SK-N-MC (cell line): ENCODE measurements around the gene LYPD4.
"Not testable (repeated sequence)": the region's sequence is repeated elsewhere in the genome, so short reads cannot be mapped to it uniquely, and the experiment has no call there.

Source experiments
- DNase-seq: peaks from one replicate; pipeline ENCODE4 v3.0.0-alpha.2; 2011; ENCODE audit warnings: low read depth, low spot score
- H3K27ac ChIP-seq: fragments of 200-600 bp; sonication (generic); 2 replicates; pipeline ENCODE4 v1.5.1; 2016; ENCODE audit warnings: mixed run types
- H3K36me3 ChIP-seq: fragments of 200-600 bp; sonication (generic); 2 replicates; pipeline ENCODE4 v1.6.1; 2017; ENCODE audit warnings: antibody characterized with exemption, low read length, mixed read lengths; ENCODE audit not compliant: insufficient read depth
- H3K4me3 ChIP-seq: fragments of 200-600 bp; sonication (generic); 2 replicates; pipeline ENCODE4 v1.5.1; 2016
- H3K9ac ChIP-seq: fragments of 200-600 bp; sonication (generic); 2 replicates; pipeline ENCODE4 v1.8.0; 2017; ENCODE audit warnings: mixed run types, mixed read lengths; ENCODE audit not compliant: insufficient read length
- H3K9me3 ChIP-seq: fragments of 200-600 bp; sonication (generic); 2 replicates; pipeline ENCODE4 v1.6.1; 2017; ENCODE audit warnings: low read depth, mild to moderate bottlenecking, antibody characterized with exemption, low read length, moderate library complexity, mixed read lengths
- EZH2 ChIP-seq: fragments of 200-600 bp; sonication (generic); IDR thresholded peaks from one replicate; pipeline ENCODE4 v1.6.1; 2017; ENCODE audit warnings: antibody characterized with exemption
- FOXP2 ChIP-seq: optimal IDR thresholded peaks from 2 replicates; pipeline ENCODE3; 2011; ENCODE audit warnings: mild to moderate bottlenecking, moderate library complexity; ENCODE audit not compliant: insufficient read depth; ENCODE audit errors: extremely low read length, control extremely low read depth
- POLR2AphosphoS5 ChIP-seq: IDR thresholded peaks from 2 replicates; pipeline ENCODE4 v1.6.1; 2012; ENCODE audit warnings: mild to moderate bottlenecking, low read depth, low read length, borderline replicate concordance

The LYPD4 gene

GRCh38 chr19:41792513-41793413 lies 51.7 kb downstream of the LYPD4 start:
- Histone ChIP-seq H3K9ac (no peak overlapping the region), H3K9me3 (no peaks in the 10 kb centered on the region), H3K36me3 (no peaks in the 10 kb centered on the region), H3K27ac (no peak overlapping the region), H3K4me3 (no peak overlapping the region)
- no peak for TF ChIP-seq FOXP2
- TF ChIP-seq POLR2AphosphoS5 = no peak
- no peak for TF ChIP-seq EZH2
- no peak for DNase-seq

GRCh38 chr19:41789053-41789452 lies 55.4 kb downstream of the LYPD4 start:
- H3K36me3 ChIP-seq, H3K4me3 ChIP-seq, H3K27ac ChIP-seq, H3K9ac ChIP-seq, H3K9me3 ChIP-seq, DNase-seq: not testable (repeated sequence)

GRCh38 chr19:41788518-41788917 lies 56.0 kb downstream of the LYPD4 start:
- H3K27ac ChIP-seq, DNase-seq, H3K9me3 ChIP-seq, H3K9ac ChIP-seq, H3K4me3 ChIP-seq, H3K36me3 ChIP-seq: not testable (repeated sequence)
